K562 (cell line): ENCODE data around the gene P3H1. TPM values are rescaled to one million over a fixed set of nuclear protein-coding genes. Genes with fewer than 3 reads are reported as not detected.
A peak's percentile ranks its signal among the peaks of the same experiment; 100 is the strongest.

ENCODE experiments used
- ATAC-seq: fragments of 200-7000 bp; cut with Tn5 transposase; 3 replicates; pipeline ENCODE4 v1.9.1; 2020; ENCODE audit warnings: moderate library complexity
- BruUV-seq: library from RNA; stranded (reverse); fragments of 400-500 nt; replicated peaks from 2 replicates; lab custom pipeline; 2021; lab: Mats Ljungman, UMichigan
- CTCF ChIA-PET: fragments of 300-600 bp; formaldehyde crosslinking; extraction: SDS; loops from one replicate; lab custom pipeline; 2021; ENCODE audit warnings: low intra/inter-chr PET ratio; lab: Yijun Ruan, JAX
- POLR2A ChIA-PET: fragments of 300-600, 350-650 bp; sonication (Branson Sonifier 250); formaldehyde crosslinking; extraction: SDS; loops from one replicate; lab custom pipeline; 2021; ENCODE audit warnings: antibody characterized with exemption, inconsistent platforms; lab: Yijun Ruan, JAX
- DNase-seq, 4 experiments: peaks; one replicate each; pipeline versions ENCODE4 v3.0.0 to v3.0.0-alpha.2; 2011 to 2018; ENCODE audit warnings: low spot score in 3 of 4, mixed read lengths in 3 of 4; ENCODE audit errors: extremely low read depth in 1 of 4
- FAIRE-seq: peaks from 2 replicates; lab custom pipeline; 2011; peaks lifted over from hg19 to GRCh38; lab: Jason Lieb, UNC
- H2AFZ ChIP-seq: 2 replicates; pipeline ENCODE4 v1.6.0; 2011; ENCODE audit warnings: low read depth, low read length, control low read depth, inconsistent platforms
- H3K27ac ChIP-seq: fragments of 200-600 bp; 3 replicates; pipeline ENCODE4 v1.8.0; 2011; ENCODE audit warnings: low read depth, mild to moderate bottlenecking, control low read depth, inconsistent platforms, low read length, moderate library complexity, mixed read lengths; ENCODE audit errors: extremely low read depth
- H3K27me3 ChIP-seq, 2 experiments: fragments of 300-600 bp in 1 of 2; 2 replicates in 1 of 2; 3 replicates in 1 of 2; pipeline versions ENCODE4 v1.6.0 to v1.8.0; 2011; ENCODE audit warnings: inconsistent platforms in 2 of 2, low read length in 2 of 2, mild to moderate bottlenecking in 1 of 2, mixed read lengths in 1 of 2, moderate library complexity in 1 of 2; ENCODE audit not compliant: control insufficient read depth in 2 of 2, insufficient read depth in 2 of 2
- H3K36me3 ChIP-seq: fragments of 300-600 bp; 3 replicates; pipeline ENCODE4 v1.8.0; 2011; ENCODE audit warnings: mild to moderate bottlenecking, low read length, inconsistent platforms; ENCODE audit not compliant: control insufficient read depth, insufficient read depth
- H3K4me1 ChIP-seq, 2 experiments: fragments of 200-600 bp in 1 of 2; replicated peaks in 1 of 2; 2 replicates in 1 of 2; 3 replicates in 1 of 2; pipeline versions ENCODE4 v1.5.1 to v1.8.0; 2011; ENCODE audit warnings: inconsistent platforms in 2 of 2, low read length in 2 of 2, mild to moderate bottlenecking in 1 of 2, mixed read lengths in 1 of 2, moderate library complexity in 1 of 2; ENCODE audit not compliant: control insufficient read depth in 2 of 2, insufficient read depth in 2 of 2
- H3K4me2 ChIP-seq: 2 replicates; pipeline ENCODE4 v1.6.1; 2011; ENCODE audit warnings: low read length, control low read depth, inconsistent platforms, mixed read lengths; ENCODE audit not compliant: insufficient read depth
- H3K4me3 ChIP-seq: fragments of 200-600 bp; sonication (generic), shearing (Covaris generic); 2 replicates; pipeline ENCODE4 v1.5.1; 2016; ENCODE audit warnings: control low read depth, inconsistent platforms
- H3K79me2 ChIP-seq: fragments of 200-600 bp; 3 replicates; pipeline ENCODE4 v1.8.0; 2011; ENCODE audit warnings: low read length, inconsistent platforms; ENCODE audit not compliant: control insufficient read depth, insufficient read depth
- H3K9ac ChIP-seq, 2 experiments: 2 replicates each; pipeline versions ENCODE4 v1.6.0 to v1.6.1; 2011; ENCODE audit warnings: low read depth in 2 of 2, low read length in 2 of 2, control low read depth in 1 of 2, inconsistent platforms in 1 of 2, mild to moderate bottlenecking in 1 of 2, mixed read lengths in 1 of 2; ENCODE audit not compliant: insufficient read depth in 1 of 2
- H3K9me1 ChIP-seq: one replicate; pipeline ENCODE4 v1.6.0; 2011; ENCODE audit warnings: inconsistent platforms, mild to moderate bottlenecking, low read length, moderate library complexity; ENCODE audit not compliant: control insufficient read depth, insufficient read depth
- H3K9me3 ChIP-seq: replicated peaks from 2 replicates; pipeline ENCODE4 v1.5.1; 2011; ENCODE audit warnings: low read depth, low read length, inconsistent platforms; ENCODE audit not compliant: control insufficient read depth, insufficient read depth
- H4K20me1 ChIP-seq: replicated peaks from 2 replicates; pipeline ENCODE4 v1.6.1; 2011; ENCODE audit warnings: low read length, inconsistent platforms, mixed read lengths; ENCODE audit not compliant: control insufficient read depth, insufficient read depth
- ARHGAP35 ChIP-seq: fragments of 450-650 bp; IDR thresholded peaks from 2 replicates; pipeline ENCODE4 v1.6.1; 2018; ENCODE audit not compliant: partially characterized antibody
- HEY1 ChIP-seq: fragments of 250-450 bp; sonication (Bioruptor Pico); IDR thresholded peaks from 2 replicates; pipeline ENCODE4 v1.5.0; 2020; ENCODE audit warnings: mild to moderate bottlenecking, moderate library complexity, borderline replicate concordance
- KLF10 ChIP-seq: fragments of 250-450 bp; sonication (Bioruptor Pico); IDR thresholded peaks from 2 replicates; pipeline ENCODE4 v1.6.1; 2021; ENCODE audit warnings: matching md5 sums
- MYNN ChIP-seq, 2 experiments: sonication (generic); formaldehyde crosslinking in 1 of 2; IDR thresholded peaks; 2 replicates each; pipeline versions ENCODE4 v1.5.0 to v1.6.1; 2016 to 2020; ENCODE audit warnings: antibody characterized with exemption in 1 of 2, missing genetic modification reagents in 1 of 2
- NCOA4 ChIP-seq: fragments of 450-650 bp; IDR thresholded peaks from 2 replicates; pipeline ENCODE4 v1.6.1; 2018; ENCODE audit warnings: mild to moderate bottlenecking; ENCODE audit not compliant: partially characterized antibody
- RFX7 ChIP-seq: fragments of 250-450 bp; sonication (Bioruptor Pico); IDR thresholded peaks from 2 replicates; pipeline ENCODE4 v1.5.1; 2021; ENCODE audit warnings: mild to moderate bottlenecking
- RREB1 ChIP-seq: fragments of 250-450 bp; sonication (Bioruptor Pico); IDR thresholded peaks from 2 replicates; pipeline ENCODE4 v1.4.0; 2020
- SMARCA5 ChIP-seq: fragments of 450-650 bp; IDR thresholded peaks from 2 replicates; pipeline ENCODE4 v1.6.1; 2016
- SMARCC2 ChIP-seq: fragments of 450-650 bp; IDR thresholded peaks from 2 replicates; pipeline ENCODE4 v1.6.1; 2017; ENCODE audit warnings: antibody characterized with exemption, moderate library complexity, mild to moderate bottlenecking, low read depth
- TRIM24 ChIP-seq, 2 experiments: fragments of 450-650 bp; IDR thresholded peaks; 2 replicates each; pipeline ENCODE4 v1.6.1; 2016
- XRCC3 ChIP-seq: fragments of 450-650 bp; IDR thresholded peaks from 2 replicates; pipeline ENCODE4 v1.6.1; 2017; ENCODE audit warnings: mild to moderate bottlenecking, moderate library complexity
- ZFP91 ChIP-seq: sonication (generic); formaldehyde crosslinking; IDR thresholded peaks from 2 replicates; pipeline ENCODE4 v1.8.0; 2022; ENCODE audit warnings: mild to moderate bottlenecking, missing genetic modification reagents
- WGBS: fragments of 100-300 bp; shearing (Covaris generic); methylation state at CpG from one replicate; pipeline ENCODE4 v1.1.6; 2016; ENCODE audit warnings: low coverage, mixed read lengths; ENCODE audit not compliant: insufficient coverage; ENCODE audit errors: missing lambda C conversion rate; 5-methylcytosine and 5-hydroxymethylcytosine counted together
- in situ Hi-C: fragments of 300-500 bp; cut with MboI; formaldehyde crosslinking; loops from 4 replicates; pipeline ENCODE4 v1.15.0; 2018; ENCODE audit warnings: inconsistent platforms, mixed read lengths
- intact Hi-C: fragments of 100-400 bp; cut with micrococcal nuclease; formaldehyde crosslinking; loops from 2 replicates; pipeline ENCODE4 v1.14.2; 2022
- polyA plus RNA-seq, 8 experiments: library from polyadenylated mRNA; depleted of rRNA in 4 of 8; stranded (reverse) in 5 of 8; unstranded in 3 of 8; fragments of >200 nt; fragmentation: Nextera tagmentation in 2 of 8; fragmentation: Illumina TruSeq in 1 of 8; extraction: Ambion mirVana in 2 of 8; extraction: Trizol in 1 of 8; gene quantifications; 2 replicates each; pipeline versions ENCODE4 v1.2.1 to v1.2.3, GENCODE V29; 2011 to 2014; ENCODE audit warnings: inconsistent platforms in 1 of 8, missing spikeins in 1 of 8
- total RNA-seq, 7 experiments: library from RNA; depleted of rRNA in 6 of 7; stranded (reverse); fragments of >200 nt in 6 of 7; fragmentation: Illumina TruSeq in 2 of 7; extraction: Trizol in 2 of 7; gene quantifications; 2 replicates each; pipeline versions ENCODE4 v1.2.1 to v1.2.3, GENCODE V29; 2011 to 2021; ENCODE audit warnings: low replicate concordance in 1 of 7
- TF ChIP-seq, protein P1 (sequence below): fragments of 450-650 bp; formaldehyde crosslinking; IDR thresholded peaks from 2 replicates; pipeline ENCODE4 v1.4.0; 2022; ENCODE audit warnings: missing genetic modification characterization

The P3H1 gene
- total and polyA plus RNA-seq, 9 of the 15 experiments (the other 6 are each of a cell fraction or from before 2014, with no cell fraction given): 1.7 to 81.7 (median 45.7) TPM

- WGBS: 43% methylated on average over 5 of the region's 5 CpGs
- BruUV-seq: no TSS peak
- H4K20me1 ChIP-seq: no peaks in the 10 kb centered on the region
- intact Hi-C loops (no loop called here), in situ Hi-C loops (no loop called here)
- no peak for DNase-seq
- H2AFZ ChIP-seq: peak overlapping the region; percentile 17; the same call in 1 of the 2 replicates
- H3K4me1 ChIP-seq: peaks cover 0 to 8% of the 10 kb centered on the region in 2 experiments; a peak in 4 of 5 replicates
- H3K79me2 ChIP-seq: no peaks in the 10 kb centered on the region
- no peak overlapping the region for H3K4me2 ChIP-seq
- H3K4me3 ChIP-seq: no peak overlapping the region
- H3K9me3 ChIP-seq: no peaks in the 10 kb centered on the region
- peak overlapping the region in 1 of 2 experiments; percentile 62; a peak in 1 of 4 replicates for H3K9ac ChIP-seq
- no peaks in the 10 kb centered on the region for H3K36me3 ChIP-seq
- ChIA-PET POLR2A (interaction anchor here (0.6 kb wide), 1 partner anchor 10 kb away, joined by 3 read pairs; no protein-coding TSS in a partner anchor), CTCF (no interaction called here)
- TF ChIP-seq ARHGAP35 (no peak), KLF10 (CRISPR knock-in tag) (no peak), SMARCA5 (no peak), MYNN (IDR thresholded peaks at IDR 0.05) (no peak), MYNN (CRISPR knock-in tag; IDR thresholded peaks at IDR 0.05) (no peak), NCOA4 (no peak), XRCC3 (no peak), RFX7 (CRISPR knock-in tag) (no peak), SMARCC2 (no peak), TRIM24 (IDR thresholded peaks at IDR 0.05) (no peak), RREB1 (CRISPR knock-in tag) (no peak), HEY1 (CRISPR knock-in tag) (no peak), ZFP91 (CRISPR knock-in tag) (no peak)
- TF ChIP-seq, protein P1, sequence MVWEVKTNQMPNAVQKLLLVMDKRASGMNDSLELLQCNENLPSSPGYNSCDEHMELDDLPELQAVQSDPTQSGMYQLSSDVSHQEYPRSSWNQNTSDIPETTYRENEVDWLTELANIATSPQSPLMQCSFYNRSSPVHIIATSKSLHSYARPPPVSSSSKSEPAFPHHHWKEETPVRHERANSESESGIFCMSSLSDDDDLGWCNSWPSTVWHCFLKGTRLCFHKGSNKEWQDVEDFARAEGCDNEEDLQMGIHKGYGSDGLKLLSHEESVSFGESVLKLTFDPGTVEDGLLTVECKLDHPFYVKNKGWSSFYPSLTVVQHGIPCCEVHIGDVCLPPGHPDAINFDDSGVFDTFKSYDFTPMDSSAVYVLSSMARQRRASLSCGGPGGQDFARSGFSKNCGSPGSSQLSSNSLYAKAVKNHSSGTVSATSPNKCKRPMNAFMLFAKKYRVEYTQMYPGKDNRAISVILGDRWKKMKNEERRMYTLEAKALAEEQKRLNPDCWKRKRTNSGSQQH: no peak
- H3K9me1 ChIP-seq: no peaks in the 10 kb centered on the region
- H3K27me3 ChIP-seq: no peaks in the 10 kb centered on the region
- no peak for FAIRE-seq
- peak; percentile 28; the same call in 1 of the 3 replicates for ATAC-seq
- no peak overlapping the region for H3K27ac ChIP-seq
These were observed 31.2 kb upstream of the P3H1 start for GRCh38 chr1:42797979-42798378.
